Measurements from ENCODE around the gene ZNF106. TPM values are rescaled to one million over a fixed set of nuclear protein-coding genes. Genes with fewer than 3 reads are reported as not detected.

ZNF106 gene
- total RNA-seq, 1 experiment from 2014 or later = 64.3 TPM

DNA sequence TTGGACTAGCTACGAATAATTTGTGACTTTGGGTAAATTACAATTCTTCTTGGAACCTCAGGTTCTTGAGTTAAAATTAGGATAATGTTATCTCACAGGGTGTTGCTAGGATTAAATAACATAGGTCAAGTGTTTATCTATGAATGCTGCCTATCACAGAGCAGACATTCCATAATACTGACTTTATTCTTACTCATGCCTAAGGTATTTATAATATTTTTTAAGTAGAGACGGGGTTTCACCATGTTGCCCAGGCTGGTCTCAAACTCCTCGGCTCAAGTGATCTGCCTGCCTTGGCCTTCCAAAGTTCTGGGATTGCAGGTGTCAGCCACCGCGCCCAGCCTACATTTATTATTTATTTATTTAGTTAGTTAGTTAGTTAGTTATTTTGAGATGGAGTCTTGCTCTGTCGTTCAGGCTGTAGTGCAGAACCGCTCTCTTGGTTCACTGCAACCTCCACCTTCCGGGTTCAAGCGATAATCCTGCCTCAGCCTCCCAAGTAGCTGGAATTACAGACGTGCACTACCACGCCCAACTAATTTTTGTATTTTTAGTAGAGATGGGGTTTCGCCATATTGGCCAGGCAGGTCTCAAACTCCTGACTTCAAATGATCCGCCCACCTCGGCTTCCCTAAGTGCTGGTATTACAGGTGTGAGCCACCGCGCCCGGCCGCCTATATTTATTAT, 741 bp upstream of the ZNF106 start:
- intact Hi-C loops (cut with micrococcal nuclease; ENCODE audit: unreplicated experiment) (no loop called here), in situ Hi-C loops (cut with HindIII; ENCODE audit: low pct_unique_long_range_greater_than_20kb, low sequenced_read_pairs) (no loop called here)
- H3K36me3 ChIP-seq (ENCODE audit: control insufficient read depth, insufficient read depth, low read length) = peaks cover 2% of the 10 kb centered on the region; the same call in 1 of the 2 replicates
- BruUV-seq (replicated peaks) = TSS peak; percentile 91
- ATAC-seq (no peak), DNase-seq (ENCODE audit: low read depth, low spot score) (no peak)
- CTCF ChIA-PET = no interaction called here
- peak overlapping the region; percentile 90 to 97 for H3K4me3 ChIP-seq (ENCODE audit: low read depth in 2 of 2, low read length in 2 of 2)
- TF ChIP-seq TCF7L2 (IDR thresholded peaks at IDR 0.05; ENCODE audit: low read depth, low read length) (no peak), SIN3A (IDR thresholded peaks at IDR 0.05; ENCODE audit: borderline replicate concordance, insufficient read depth, low read depth, low read length) (no peak), POLR2AphosphoS5 (IDR thresholded peaks at IDR 0.05; ENCODE audit: low read depth, low read length) (no peak)
- TF ChIP-seq, protein P1, sequence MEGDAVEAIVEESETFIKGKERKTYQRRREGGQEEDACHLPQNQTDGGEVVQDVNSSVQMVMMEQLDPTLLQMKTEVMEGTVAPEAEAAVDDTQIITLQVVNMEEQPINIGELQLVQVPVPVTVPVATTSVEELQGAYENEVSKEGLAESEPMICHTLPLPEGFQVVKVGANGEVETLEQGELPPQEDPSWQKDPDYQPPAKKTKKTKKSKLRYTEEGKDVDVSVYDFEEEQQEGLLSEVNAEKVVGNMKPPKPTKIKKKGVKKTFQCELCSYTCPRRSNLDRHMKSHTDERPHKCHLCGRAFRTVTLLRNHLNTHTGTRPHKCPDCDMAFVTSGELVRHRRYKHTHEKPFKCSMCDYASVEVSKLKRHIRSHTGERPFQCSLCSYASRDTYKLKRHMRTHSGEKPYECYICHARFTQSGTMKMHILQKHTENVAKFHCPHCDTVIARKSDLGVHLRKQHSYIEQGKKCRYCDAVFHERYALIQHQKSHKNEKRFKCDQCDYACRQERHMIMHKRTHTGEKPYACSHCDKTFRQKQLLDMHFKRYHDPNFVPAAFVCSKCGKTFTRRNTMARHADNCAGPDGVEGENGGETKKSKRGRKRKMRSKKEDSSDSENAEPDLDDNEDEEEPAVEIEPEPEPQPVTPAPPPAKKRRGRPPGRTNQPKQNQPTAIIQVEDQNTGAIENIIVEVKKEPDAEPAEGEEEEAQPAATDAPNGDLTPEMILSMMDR (IDR thresholded peaks at IDR 0.05) = no peak
- TF ChIP-seq, protein P2, sequence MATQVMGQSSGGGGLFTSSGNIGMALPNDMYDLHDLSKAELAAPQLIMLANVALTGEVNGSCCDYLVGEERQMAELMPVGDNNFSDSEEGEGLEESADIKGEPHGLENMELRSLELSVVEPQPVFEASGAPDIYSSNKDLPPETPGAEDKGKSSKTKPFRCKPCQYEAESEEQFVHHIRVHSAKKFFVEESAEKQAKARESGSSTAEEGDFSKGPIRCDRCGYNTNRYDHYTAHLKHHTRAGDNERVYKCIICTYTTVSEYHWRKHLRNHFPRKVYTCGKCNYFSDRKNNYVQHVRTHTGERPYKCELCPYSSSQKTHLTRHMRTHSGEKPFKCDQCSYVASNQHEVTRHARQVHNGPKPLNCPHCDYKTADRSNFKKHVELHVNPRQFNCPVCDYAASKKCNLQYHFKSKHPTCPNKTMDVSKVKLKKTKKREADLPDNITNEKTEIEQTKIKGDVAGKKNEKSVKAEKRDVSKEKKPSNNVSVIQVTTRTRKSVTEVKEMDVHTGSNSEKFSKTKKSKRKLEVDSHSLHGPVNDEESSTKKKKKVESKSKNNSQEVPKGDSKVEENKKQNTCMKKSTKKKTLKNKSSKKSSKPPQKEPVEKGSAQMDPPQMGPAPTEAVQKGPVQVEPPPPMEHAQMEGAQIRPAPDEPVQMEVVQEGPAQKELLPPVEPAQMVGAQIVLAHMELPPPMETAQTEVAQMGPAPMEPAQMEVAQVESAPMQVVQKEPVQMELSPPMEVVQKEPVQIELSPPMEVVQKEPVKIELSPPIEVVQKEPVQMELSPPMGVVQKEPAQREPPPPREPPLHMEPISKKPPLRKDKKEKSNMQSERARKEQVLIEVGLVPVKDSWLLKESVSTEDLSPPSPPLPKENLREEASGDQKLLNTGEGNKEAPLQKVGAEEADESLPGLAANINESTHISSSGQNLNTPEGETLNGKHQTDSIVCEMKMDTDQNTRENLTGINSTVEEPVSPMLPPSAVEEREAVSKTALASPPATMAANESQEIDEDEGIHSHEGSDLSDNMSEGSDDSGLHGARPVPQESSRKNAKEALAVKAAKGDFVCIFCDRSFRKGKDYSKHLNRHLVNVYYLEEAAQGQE (IDR thresholded peaks at IDR 0.05; ENCODE audit: insufficient read depth in 1 of 2, low read depth in 2 of 2, low read length in 1 of 2) = no peak
- POLR2A ChIA-PET = interaction anchor here (0.6 kb wide), 4 partner anchors 8 to 187 kb away, joined by 3 read pairs; no protein-coding TSS in a partner anchor
- no peaks in the 10 kb centered on the region for H3K9me3 ChIP-seq (ENCODE audit: control insufficient read depth, insufficient read depth, low read depth, low read length)
- peak overlapping the region; percentile 100 for H3K27ac ChIP-seq (ENCODE audit: low read length)
- H3K4me1 ChIP-seq (ENCODE audit: control insufficient read depth, insufficient read depth, low read length) = peaks cover 17% of the 10 kb centered on the region
- H3K27me3 ChIP-seq (ENCODE audit: control insufficient read depth, insufficient read depth, low read length) = no peaks in the 10 kb centered on the region

DNA sequence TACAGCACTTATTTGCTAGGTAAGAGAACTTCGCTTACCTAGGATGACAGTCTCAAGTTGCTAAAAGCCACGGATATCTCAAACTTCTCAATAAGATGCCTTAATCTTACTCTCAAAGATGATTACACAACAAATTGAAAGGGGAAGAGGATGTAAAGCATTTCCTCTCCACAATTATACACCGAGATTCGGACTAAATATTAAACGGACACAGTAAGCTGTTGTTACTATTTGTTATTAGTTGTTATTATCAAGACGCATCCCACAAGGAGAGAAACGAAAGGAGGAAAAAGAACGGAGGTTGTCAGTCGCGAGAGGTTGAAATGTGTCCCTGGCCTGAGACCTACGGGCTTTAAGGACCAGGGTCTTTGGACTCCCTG, 660 bp downstream of the ZNF106 start:
- CTCF ChIA-PET = no interaction called here
- TF ChIP-seq, protein P2 (IDR thresholded peaks at IDR 0.05; ENCODE audit: insufficient read depth in 1 of 2, low read depth in 2 of 2, low read length in 1 of 2) = no peak
- TF ChIP-seq SIN3A (IDR thresholded peaks at IDR 0.05; ENCODE audit: borderline replicate concordance, insufficient read depth, low read depth, low read length) (no peak), TCF7L2 (IDR thresholded peaks at IDR 0.05; ENCODE audit: low read depth, low read length) (no peak), POLR2AphosphoS5 (IDR thresholded peaks at IDR 0.05; ENCODE audit: low read depth, low read length) (no peak)
- TF ChIP-seq, protein P1 (IDR thresholded peaks at IDR 0.05) = no peak
- POLR2A ChIA-PET = no interaction called here
- peak overlapping the region; percentile 90 to 97 for H3K4me3 ChIP-seq (ENCODE audit: low read depth in 2 of 2, low read length in 2 of 2)
- H3K27me3 ChIP-seq (ENCODE audit: control insufficient read depth, insufficient read depth, low read length) = no peaks in the 10 kb centered on the region
- ATAC-seq (no peak), DNase-seq (ENCODE audit: low read depth, low spot score) (no peak)
- in situ Hi-C loops (cut with HindIII; ENCODE audit: low pct_unique_long_range_greater_than_20kb, low sequenced_read_pairs) = no loop called here
- peak overlapping the region; percentile 100 for H3K27ac ChIP-seq (ENCODE audit: low read length)
- H3K9me3 ChIP-seq (ENCODE audit: control insufficient read depth, insufficient read depth, low read depth, low read length) = no peaks in the 10 kb centered on the region
- peaks cover 13% of the 10 kb centered on the region for H3K4me1 ChIP-seq (ENCODE audit: control insufficient read depth, insufficient read depth, low read length)
- no peaks in the 10 kb centered on the region for H3K36me3 ChIP-seq (ENCODE audit: control insufficient read depth, insufficient read depth, low read length)
- intact Hi-C loops (cut with micrococcal nuclease; ENCODE audit: unreplicated experiment) = no loop called here
- TSS peak; percentile 85 for BruUV-seq (replicated peaks)
